ENCODE measurements around the gene HSBP1L1. TPM values are rescaled to one million over a fixed set of nuclear protein-coding genes. Genes with fewer than 3 reads are reported as not detected.

HSBP1L1 gene
- total RNA-seq, 1 donor from 2014 or later, result 1.6 TPM

DNA sequence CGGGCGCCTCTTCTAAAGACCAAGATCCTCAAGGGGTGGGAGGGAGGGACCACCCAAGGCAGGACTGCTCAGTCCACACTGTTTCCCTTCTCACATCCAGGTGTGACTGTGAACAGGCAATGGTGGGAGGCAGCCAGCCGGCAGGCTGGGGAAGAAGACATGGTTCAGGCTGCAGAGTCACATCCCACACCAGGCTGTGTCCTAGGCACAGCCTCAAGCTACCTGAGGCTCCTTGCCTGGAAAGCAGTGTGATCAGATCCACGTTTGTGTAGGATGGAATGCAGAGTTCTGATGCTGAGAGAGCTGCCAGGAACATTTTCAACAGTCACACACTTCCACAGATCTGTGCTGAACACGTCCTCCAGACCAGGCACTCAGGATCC, 29.4 kb upstream of the HSBP1L1 start:
- Mint-ChIP-seq H3K27ac (ENCODE audit: unreplicated experiment) (no peak overlapping the region), H3K9me3 (ENCODE audit: unreplicated experiment) (peaks cover 34% of the 10 kb centered on the region), H3K36me3 (ENCODE audit: unreplicated experiment) (peaks cover 73% of the 10 kb centered on the region), H3K4me3 (ENCODE audit: unreplicated experiment) (no peak overlapping the region), H3K4me1 (ENCODE audit: unreplicated experiment) (peaks cover 17% of the 10 kb centered on the region), H3K27me3 (ENCODE audit: unreplicated experiment) (no peaks in the 10 kb centered on the region)
- DNase-seq (ENCODE audit: extremely low spot score, unreplicated experiment), result no peak
- TF ChIP-seq, protein P1, sequence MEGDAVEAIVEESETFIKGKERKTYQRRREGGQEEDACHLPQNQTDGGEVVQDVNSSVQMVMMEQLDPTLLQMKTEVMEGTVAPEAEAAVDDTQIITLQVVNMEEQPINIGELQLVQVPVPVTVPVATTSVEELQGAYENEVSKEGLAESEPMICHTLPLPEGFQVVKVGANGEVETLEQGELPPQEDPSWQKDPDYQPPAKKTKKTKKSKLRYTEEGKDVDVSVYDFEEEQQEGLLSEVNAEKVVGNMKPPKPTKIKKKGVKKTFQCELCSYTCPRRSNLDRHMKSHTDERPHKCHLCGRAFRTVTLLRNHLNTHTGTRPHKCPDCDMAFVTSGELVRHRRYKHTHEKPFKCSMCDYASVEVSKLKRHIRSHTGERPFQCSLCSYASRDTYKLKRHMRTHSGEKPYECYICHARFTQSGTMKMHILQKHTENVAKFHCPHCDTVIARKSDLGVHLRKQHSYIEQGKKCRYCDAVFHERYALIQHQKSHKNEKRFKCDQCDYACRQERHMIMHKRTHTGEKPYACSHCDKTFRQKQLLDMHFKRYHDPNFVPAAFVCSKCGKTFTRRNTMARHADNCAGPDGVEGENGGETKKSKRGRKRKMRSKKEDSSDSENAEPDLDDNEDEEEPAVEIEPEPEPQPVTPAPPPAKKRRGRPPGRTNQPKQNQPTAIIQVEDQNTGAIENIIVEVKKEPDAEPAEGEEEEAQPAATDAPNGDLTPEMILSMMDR (IDR thresholded peaks at IDR 0.05), result no peak

DNA sequence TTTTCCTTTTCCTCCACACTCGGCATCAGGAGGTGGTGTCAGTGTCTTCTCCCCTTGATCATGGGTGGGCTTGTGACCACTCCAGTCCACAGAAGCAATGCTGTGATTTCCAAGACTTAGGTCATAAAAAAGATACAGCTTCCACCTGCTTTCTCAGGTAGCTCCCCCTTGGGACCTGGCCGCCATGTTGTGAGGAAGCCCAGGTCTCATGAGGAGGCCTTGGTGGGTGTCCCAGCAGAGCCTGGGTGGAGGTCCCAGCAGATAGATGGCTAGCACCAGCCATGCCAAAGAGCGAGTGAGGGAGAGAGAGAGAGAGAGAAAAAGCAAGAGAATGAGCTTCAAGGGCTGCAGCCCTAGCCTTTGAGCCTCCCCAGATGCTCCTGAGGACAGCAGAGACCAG, 28.9 kb upstream of the HSBP1L1 start:
- Mint-ChIP-seq H3K27ac (ENCODE audit: unreplicated experiment) (no peak overlapping the region), H3K27me3 (ENCODE audit: unreplicated experiment) (no peaks in the 10 kb centered on the region), H3K36me3 (ENCODE audit: unreplicated experiment) (peaks cover 69% of the 10 kb centered on the region), H3K9me3 (ENCODE audit: unreplicated experiment) (peaks cover 30% of the 10 kb centered on the region), H3K4me3 (ENCODE audit: unreplicated experiment) (no peak overlapping the region), H3K4me1 (ENCODE audit: unreplicated experiment) (peaks cover 17% of the 10 kb centered on the region)
- no peak for DNase-seq (ENCODE audit: extremely low spot score, unreplicated experiment)
- TF ChIP-seq, protein P1 (IDR thresholded peaks at IDR 0.05), result no peak

DNA sequence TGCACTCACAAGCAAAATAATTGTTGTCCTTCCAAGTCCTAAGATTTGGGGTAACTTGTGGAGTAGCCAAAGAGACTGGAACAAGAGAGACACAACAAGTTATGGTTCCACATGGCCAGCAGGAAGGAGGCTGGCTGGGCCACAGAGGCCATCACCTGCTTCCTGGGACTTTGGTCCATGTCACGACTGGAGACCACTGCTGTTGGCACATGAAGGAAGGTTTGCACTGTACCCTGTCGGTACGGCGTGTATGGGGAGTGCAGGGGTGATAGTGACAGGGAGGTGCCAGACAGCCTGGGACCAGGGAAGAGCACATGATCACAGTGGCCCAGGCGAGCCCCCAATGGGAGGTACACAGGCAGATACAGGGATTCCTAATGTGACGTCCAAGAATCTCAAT, 28.5 kb upstream of the HSBP1L1 start:
- peaks cover 67% of the 10 kb centered on the region for H3K36me3 Mint-ChIP-seq (ENCODE audit: unreplicated experiment)
- no peak overlapping the region for H3K27ac Mint-ChIP-seq (ENCODE audit: unreplicated experiment)
- peaks cover 17% of the 10 kb centered on the region for H3K4me1 Mint-ChIP-seq (ENCODE audit: unreplicated experiment)
- no peaks in the 10 kb centered on the region for H3K27me3 Mint-ChIP-seq (ENCODE audit: unreplicated experiment)
- H3K4me3 Mint-ChIP-seq (ENCODE audit: unreplicated experiment), result no peak overlapping the region
- TF ChIP-seq, protein P1 (IDR thresholded peaks at IDR 0.05), result no peak
- no peak for DNase-seq (ENCODE audit: extremely low spot score, unreplicated experiment)
- peaks cover 28% of the 10 kb centered on the region for H3K9me3 Mint-ChIP-seq (ENCODE audit: unreplicated experiment)

DNA sequence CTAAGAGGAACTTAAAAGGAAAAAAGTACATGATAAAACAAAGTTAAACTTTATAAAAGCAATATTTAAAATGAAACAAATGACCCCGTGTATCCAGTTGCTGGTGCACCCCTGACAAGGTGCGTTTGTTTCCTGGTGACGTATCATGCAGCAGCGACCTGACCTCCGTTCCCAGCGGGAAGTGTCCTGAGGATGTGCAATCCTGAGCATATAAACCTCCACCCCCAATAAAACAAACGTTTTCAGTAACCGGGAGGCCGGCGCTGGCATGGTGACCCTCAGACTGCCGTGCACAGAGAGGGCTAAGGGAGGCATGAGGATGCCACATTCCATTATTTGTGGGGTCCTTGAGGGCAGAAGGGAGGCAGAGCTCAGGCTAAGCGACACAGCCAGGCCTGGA, 27.8 kb upstream of the HSBP1L1 start:
- H3K9me3 Mint-ChIP-seq (ENCODE audit: unreplicated experiment), result peaks cover 23% of the 10 kb centered on the region
- H3K4me1 Mint-ChIP-seq (ENCODE audit: unreplicated experiment), result peaks cover 17% of the 10 kb centered on the region
- H3K27ac Mint-ChIP-seq (ENCODE audit: unreplicated experiment), result no peak overlapping the region
- no peaks in the 10 kb centered on the region for H3K27me3 Mint-ChIP-seq (ENCODE audit: unreplicated experiment)
- DNase-seq (ENCODE audit: extremely low spot score, unreplicated experiment), result no peak
- H3K36me3 Mint-ChIP-seq (ENCODE audit: unreplicated experiment), result peaks cover 61% of the 10 kb centered on the region
- no peak overlapping the region for H3K4me3 Mint-ChIP-seq (ENCODE audit: unreplicated experiment)
- TF ChIP-seq, protein P1 (IDR thresholded peaks at IDR 0.05), result no peak

DNA sequence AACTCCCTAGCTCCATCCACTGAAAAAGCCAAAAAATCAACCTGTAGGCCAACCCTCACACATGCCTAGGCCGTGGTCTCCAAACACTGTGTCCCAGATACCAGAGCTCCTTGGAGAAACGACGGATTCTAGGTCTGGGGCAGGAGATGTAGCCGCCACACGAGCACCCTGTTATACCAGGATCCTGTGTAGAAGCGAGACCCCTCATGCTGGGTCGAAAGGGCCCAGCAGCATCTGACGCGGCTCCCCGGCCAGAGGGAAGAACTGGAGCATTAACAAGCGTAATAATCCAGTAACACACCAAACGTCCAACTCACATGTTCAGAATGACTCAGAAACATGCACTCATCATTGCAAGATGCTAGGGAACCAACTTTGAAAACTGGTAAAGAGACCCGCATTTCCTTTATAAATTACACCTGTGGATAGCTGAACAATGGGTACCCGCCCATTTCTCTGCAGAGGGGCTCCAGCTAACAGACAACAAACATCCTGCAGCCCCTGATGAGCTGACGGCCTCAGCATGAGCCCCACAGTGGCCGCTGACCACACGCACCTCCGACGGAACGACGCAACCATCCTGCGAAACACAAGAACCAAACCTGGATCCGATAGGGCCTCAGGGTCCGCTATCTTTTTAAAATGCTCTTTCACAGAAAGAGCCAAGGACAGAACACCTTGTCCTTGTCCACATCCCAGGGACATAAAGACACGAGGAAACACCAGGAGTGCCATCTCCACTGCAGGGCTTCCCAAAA, 27.2 kb upstream of the HSBP1L1 start:
- Mint-ChIP-seq H3K9me3 (ENCODE audit: unreplicated experiment) (peaks cover 20% of the 10 kb centered on the region), H3K27ac (ENCODE audit: unreplicated experiment) (no peak overlapping the region), H3K36me3 (ENCODE audit: unreplicated experiment) (peaks cover 63% of the 10 kb centered on the region), H3K4me3 (ENCODE audit: unreplicated experiment) (no peak overlapping the region), H3K4me1 (ENCODE audit: unreplicated experiment) (peaks cover 17% of the 10 kb centered on the region), H3K27me3 (ENCODE audit: unreplicated experiment) (no peaks in the 10 kb centered on the region)
- DNase-seq (ENCODE audit: extremely low spot score, unreplicated experiment), result no peak
- TF ChIP-seq, protein P1 (IDR thresholded peaks at IDR 0.05), result no peak

Measured in osteocyte (in vitro differentiated cells).